ENCODE measurements around the gene TTC9B.
"Not testable (repeated sequence)": the region's sequence is repeated elsewhere in the genome, so short reads cannot be mapped to it uniquely, and the experiment has no call there.

TTC9B gene

DNA sequence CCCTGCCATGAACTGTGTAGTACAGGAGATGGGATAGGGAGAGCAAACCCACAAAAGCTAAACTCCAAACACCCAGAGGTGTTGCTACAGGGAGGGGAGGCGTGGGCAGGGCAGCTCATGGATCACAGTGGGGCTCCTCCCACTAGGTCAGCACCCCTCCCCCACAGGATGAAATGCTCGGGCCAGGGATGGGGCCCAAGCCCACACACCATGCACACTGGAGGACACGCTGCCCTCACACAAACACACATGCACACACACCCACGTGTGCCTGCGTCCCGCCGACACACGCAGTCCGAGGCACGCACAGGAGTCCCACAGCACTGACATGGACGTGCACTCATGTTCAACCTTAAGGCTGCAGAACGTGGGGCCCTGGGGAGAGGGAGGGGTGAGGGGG lies 14.3 kb upstream of the TTC9B start:
- no peak for DNase-seq

DNA sequence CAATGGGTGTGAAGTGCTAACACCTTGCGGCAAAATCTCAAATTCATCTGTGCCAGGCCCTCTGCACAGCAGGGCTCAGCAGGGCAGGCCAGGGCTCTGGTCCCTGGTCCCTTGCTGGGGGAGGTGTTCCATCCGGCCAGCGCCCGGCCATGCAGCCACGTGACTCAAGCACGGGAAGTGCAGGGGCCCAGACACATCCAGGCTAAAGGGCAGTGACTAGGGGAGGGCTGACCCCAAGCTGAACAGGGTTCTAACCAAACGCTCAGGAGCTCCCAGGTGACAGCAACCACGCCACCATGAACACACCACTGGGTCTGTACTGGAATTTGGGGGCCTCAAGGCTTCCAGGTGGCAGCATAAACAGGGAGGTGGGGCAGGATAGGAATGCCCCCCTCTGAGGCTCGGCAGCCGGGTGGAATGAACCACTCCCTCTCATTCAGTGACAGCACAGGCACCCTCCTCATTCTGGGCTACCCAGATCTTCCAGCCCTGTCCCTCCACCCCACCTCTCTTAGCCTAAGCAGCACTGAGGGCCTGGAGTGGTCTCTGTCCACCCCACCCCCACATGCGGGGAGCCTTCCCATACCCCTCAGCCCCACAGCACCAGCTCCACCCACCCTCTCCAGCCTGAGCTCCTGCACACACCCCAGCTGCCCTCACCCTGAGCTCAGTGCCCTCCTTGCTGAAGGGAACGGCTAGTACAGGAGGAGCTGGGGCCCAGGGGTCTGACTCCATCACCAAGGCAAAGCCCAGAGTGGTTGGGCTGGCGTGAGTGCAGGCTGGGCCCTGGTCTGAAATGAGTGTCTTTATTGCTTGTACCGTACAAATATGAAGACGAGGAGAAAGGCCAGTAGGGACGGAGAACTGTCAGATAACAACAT lies 13.6 kb upstream of the TTC9B start:
- DNase-seq: no peak

GRCh38 chr19:40231057-40231456 lies 12.9 kb upstream of the TTC9B start:
- no peak for DNase-seq

- no peak for DNase-seq
Measured at GRCh38 chr19:40229926-40230417, 11.8 kb upstream of the TTC9B start.

DNA sequence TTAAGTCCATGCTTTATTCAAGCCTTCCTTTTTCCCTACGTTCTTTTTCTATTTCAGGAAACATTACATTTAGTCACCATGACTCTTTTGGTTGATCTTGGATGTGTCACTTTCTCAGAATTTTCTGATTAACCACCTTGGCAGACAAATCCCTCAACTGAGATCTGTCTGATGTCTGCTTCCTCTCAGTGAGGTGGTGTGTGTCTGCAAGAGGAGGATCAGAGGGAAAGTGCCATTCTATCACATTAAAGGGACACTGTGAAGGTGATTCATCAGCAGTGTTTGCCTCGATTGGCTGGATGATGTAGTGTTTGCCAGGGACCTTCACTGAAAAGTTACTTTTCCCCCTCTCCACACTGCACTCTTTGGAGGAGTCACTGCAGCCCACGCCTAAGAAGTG lies 11.3 kb upstream of the TTC9B start:
- DNase-seq: no peak

DNA sequence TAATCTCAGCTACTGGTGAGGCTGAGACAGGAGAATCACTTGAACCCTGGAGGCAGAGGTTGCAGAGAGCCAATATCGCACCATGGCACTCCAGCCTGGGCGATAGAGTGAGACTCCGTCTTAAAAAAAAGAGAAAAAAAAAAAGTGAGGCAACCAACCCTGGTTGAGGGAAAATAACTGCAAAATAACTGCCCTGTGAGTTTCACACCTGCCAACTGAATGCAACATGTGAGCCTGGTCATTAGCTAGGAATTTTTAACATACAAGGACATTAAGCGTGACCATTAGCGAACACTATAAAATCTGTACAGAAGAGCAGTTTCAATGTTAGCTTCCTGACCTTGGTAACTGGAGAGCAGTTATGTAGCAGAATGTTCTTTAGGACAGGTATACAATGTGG lies 10.7 kb upstream of the TTC9B start:
- DNase-seq: no peak

GRCh38 chr19:40228346-40228745 lies 10.2 kb upstream of the TTC9B start:
- DNase-seq: no peak

DNA sequence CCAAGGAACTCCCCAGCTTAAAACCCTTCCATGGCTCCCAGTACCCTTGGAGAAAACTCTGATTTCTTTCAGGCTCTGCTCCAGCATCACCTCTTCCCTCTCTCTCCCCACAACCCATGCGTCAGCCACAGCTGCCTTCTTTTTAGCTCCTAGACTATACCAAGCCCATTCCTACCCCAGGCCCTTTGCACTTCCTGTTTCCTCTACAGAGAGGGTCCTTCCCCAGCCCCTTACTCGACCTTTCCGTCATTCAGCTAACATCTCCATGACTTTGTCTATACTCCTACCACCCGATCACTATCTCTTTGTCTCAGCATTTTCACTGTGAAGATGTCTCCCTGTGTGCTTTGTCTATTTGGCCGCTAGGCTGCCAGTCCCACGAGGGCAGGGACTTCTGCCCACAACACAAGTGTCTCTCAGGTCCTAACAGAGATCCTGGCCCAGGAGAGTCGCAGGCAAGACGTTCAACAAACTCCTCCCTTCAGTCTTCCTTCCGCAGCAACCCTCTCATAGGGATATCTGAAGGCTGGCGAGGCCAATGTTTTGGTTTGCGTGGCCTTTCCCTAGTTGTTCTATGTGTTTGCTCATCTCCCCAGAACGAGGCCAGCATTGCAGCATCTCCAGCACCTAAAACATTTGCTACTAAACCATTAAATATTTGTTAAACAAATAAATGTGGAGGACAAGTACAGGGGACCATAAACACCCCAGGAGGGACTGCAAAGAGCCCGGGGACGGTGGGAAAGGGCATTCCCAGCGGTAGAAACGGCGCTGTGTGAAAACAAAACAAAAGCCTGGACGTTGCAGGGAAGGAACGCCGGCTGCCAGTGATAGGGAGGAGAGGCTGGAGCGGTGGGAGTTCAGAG lies 7.5 kb upstream of the TTC9B start:
- DNase-seq: no peak

DNA sequence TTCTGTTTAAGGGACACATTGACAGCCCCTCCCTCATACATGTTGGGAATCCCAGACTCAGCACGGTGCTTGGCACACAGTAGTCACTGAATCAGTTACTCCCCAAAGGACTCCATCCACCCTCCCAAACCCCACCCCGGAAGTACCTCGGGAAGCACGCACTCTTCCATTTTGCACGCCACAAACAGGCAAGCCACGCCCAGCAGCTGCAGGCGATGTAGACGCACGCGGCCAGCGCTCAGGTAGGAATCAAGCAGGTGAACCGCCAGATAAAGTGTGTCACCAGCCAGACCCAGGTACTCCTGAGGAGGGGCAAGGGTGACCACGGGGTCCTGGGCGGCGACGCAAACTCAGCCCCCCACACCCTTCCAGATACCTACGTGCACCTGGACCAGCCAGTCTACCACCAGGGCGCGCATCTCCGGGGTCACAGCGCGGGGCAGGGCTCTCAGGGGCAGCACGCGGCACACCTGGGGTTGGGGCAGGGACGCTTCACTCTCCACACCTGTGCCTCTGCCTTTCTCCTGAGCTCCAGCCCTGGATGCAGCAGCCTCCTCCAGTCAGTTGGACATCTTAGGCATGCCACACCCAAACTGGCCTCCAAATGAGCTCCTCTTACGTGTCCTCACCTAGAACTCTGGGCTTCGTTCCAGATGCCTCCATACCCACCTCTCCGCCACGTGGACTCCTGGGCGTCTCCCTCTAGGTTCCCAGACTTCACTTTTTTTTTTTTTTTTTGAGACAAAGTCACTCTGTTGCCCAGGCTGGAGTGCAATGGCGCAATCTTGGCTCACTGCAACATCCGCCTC lies 6.4 kb upstream of the TTC9B start:
- no peak for DNase-seq

DNA sequence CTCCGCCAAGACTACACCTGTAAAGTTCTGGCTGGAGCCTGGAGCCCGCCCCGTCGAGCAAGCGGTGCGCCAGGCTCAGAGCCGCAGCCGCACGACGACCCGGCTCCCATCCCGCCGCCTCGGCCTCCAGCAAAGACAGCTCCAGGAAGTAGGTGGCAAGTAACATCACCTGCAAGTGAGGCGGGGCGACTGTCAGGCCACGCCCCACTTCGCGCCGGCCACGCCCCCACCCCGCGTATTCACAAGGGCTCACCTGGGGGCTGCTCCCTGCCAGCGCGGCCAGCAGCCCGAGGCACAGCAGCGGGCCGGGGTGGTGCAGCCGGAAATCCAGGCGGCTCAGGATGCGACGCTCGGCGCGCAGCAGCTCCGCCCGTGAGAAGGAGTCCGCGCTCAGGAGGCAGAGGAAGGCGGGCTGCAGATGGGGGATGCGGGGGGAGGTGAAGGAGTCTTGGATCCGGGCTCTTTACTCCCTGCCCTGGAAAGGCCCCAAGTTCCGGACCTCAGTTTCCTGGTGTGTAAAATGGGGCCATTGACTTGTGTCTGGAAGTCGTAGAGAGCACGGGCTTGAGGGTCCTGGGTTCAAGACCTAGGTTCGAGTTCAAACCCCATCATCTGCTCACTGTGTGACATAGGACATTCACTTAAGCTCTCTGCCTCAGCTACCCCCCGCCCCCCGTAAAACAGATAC lies 5.1 kb upstream of the TTC9B start:
- no peak for DNase-seq

DNA sequence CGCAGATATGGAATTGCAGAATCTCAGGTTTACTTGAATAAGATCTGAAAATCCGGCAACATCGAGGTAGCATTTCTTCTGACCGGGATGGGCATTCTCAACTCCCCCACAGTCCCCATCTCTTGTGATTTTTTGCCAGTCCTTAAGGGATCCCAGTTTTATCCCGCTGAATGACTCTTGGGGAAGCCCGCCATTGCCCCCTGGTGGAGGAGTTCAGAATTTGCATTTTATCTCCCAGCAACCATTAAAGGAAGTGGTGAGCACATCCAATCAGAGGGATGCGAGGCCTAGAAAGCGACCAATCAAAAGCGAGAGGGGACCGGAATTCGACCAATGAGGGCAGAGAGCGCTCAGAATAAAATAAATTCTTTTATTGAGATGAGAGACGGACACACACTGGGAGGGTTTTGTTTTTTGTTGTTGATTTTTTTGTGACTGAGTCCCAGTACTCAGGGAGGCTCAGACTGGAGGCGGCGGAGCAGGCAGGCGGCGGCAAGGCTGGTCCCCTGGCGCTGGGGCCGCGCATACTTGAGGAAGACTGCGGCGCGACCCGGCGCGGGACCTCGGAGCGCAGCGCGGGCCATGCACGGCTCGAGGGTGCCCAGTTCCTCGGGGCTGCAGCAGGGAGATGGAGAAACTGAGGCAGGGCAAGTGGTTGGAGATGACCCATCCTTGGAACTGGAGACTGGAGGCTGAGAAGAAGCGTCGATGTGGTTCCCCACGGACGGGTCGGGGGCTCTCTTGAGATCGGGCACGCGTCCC lies 3.9 kb upstream of the TTC9B start:
- DNase-seq: no peak

- DNase-seq: no peak
Measured at GRCh38 chr19:40220674-40221073, 2.5 kb upstream of the TTC9B start.

DNA sequence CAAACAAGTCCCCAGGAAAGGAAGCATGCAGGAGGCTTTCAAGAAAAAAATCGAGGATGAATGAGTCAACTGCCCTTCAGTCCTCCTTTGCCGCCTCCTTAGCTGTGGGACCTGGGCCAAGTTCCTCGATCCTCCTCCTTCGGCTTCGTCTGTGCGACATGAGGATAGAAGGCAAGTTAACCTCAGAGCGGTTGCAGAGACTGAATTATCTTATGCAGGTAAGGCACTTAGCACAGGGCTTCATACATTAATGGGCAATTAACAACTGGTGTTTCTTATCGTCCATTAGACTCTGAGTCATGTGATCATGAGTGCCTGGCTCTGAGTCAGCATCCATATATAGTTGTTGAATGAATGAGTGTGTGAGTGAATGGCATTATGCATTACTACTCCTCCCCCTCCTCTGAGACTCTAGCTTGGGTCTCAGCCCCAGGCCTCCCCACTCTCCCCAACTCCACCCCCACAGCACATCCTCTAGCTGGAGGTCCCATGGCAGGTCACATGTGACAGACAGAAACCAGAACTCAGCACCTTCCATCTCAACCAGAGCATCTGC lies 1.6 kb upstream of the TTC9B start:
- no peak for DNase-seq

DNA sequence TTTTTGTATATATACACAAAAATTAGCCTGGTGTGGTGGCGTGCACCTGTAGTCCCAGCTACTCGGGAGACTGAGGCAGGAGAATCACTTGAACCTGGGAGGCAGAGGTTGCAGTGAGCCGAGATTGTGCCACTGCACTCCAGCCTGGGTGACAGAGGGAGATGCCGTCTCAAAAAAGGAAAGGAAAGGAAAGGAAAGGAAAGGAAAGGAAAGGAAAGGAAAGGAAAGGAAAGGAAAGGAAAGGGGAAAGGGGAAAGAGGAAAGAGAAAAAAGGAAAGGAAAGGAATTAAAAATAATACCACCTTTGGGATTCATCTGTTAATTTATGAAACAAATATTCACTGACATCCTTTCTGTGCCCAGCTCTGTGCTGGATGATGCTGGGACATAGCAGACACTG lies 845 bp upstream of the TTC9B start:
- not testable (repeated sequence) for DNase-seq

DNA sequence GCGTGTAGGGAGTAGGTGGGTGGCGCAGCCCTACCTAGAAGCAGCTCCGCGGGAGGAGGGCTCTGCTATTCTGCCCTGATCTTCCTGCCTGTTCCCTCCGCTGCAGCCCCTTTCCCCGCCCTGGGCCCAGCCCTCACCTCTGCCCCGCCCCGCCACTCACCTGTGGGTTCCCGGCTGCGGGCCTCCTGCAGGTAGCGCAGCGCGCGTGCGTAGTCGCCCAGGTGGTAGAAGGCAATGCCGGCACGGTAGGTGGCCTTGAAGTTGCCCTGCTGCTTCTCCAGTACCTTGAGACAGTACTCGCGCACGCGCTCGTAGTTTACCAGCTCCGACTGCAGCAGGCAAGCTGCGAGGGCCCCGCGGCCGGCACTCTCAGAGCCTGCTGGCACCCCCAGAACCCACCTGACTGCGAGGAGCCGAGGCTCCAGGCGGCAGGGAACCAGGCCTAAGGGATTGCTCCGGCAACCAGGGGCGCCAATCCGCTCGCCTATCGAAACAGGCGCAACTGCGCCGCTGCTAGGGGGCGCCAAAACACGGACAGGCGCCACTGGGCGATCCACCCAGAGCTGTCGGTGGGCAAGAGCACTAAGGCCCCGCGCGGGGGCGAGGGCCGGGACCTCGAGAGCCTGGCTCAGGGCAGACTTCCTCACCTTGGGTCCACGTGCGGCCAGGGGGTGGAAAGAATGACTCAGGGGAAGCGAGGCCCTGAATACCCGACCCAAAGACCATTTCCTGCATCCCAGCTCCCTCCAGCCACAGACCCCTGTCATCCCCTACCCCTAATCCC lies 965 bp downstream of the TTC9B start:
- DNase-seq: no peak

GRCh38 chr19:40216777-40217026 lies 1.5 kb downstream of the TTC9B start:
- no peak for DNase-seq

GRCh38 chr19:40216013-40216776 lies 2.0 kb downstream of the TTC9B start:
- no peak for DNase-seq

DNA sequence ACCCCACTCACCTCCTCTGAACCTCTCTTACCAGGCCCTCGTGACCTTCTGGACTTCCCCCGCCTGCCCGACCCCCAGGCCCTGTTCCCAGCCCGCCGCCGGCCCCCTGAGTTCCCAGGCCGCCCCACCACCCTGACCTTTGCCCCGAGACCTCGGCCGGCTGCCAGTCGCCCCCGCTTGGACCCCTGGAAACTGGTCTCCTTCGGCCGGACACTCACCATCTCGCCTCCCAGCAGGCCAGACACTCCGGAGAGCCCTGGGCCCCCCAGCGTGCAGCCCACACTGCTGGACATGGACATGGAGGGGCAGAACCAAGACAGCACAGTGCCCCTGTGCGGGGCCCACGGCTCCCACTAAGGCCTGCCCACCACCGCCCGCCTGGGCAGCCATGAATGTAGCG lies 3.2 kb downstream of the TTC9B start:
- no peak for DNase-seq

GRCh38 chr19:40213882-40214570 lies 4.2 kb downstream of the TTC9B start:
- DNase-seq: no peak
